ENCODE results near the gene ZFP36L1. TPM values are rescaled to one million over a fixed set of nuclear protein-coding genes. Genes with fewer than 3 reads are reported as not detected.

The ZFP36L1 gene
- total and polyA plus RNA-seq, 10 of the 15 experiments (the other 5 are each of a cell fraction or from before 2014, with no cell fraction given) = 22.0 to 184 (median 66.1) TPM

GRCh38 chr14:68824207-68824516 is 31.3 kb upstream of the ZFP36L1 start (continued):
- no peak for TF ChIP-seq ZNF687 (IDR thresholded peaks at IDR 0.05)
- no peak for TF ChIP-seq PKNOX1 (IDR thresholded peaks at IDR 0.05)
- no peak for TF ChIP-seq TARDBP (IDR thresholded peaks at IDR 0.05; ENCODE audit: borderline replicate concordance)
- no peak for TF ChIP-seq BHLHE40 (IDR thresholded peaks at IDR 0.05; ENCODE audit: borderline replicate concordance in 1 of 2, low read depth in 2 of 2, low read length in 1 of 2)
- TF ChIP-seq CBX3 (IDR thresholded peaks at IDR 0.05; ENCODE audit: borderline replicate concordance, low read depth) = no peak
- TF ChIP-seq KLF5 (IDR thresholded peaks at IDR 0.05; ENCODE audit: partially characterized antibody) = no peak
- no peak for TF ChIP-seq CHD1 (IDR thresholded peaks at IDR 0.05; ENCODE audit: low read depth, low read length)
- TF ChIP-seq SP1 (IDR thresholded peaks at IDR 0.05; ENCODE audit: low read depth, low read length) = no peak
- TF ChIP-seq ZBTB11 (CRISPR knock-in tag; IDR thresholded peaks at IDR 0.05) = no peak
- no peak for TF ChIP-seq NR2C2 (IDR thresholded peaks at IDR 0.05; ENCODE audit: borderline replicate concordance, control insufficient read depth, insufficient read length, low read depth)
- TF ChIP-seq BCL11A (IDR thresholded peaks at IDR 0.05; ENCODE audit: low read depth, low read length) = no peak
- TF ChIP-seq ELK1 (IDR thresholded peaks at IDR 0.05; ENCODE audit: low read depth, low read length) = no peak
- no peak for TF ChIP-seq RB1 (IDR thresholded peaks at IDR 0.05; ENCODE audit: borderline replicate concordance)
- TF ChIP-seq MAX (IDR thresholded peaks at IDR 0.05; ENCODE audit: low read depth, low read length) = no peak
- no peak for TF ChIP-seq HCFC1 (IDR thresholded peaks at IDR 0.05; ENCODE audit: low read length)

All from GM12878 (cell line).